HG02852 (cell line): ENCODE results near the gene GRXCR1.

ENCODE experiments used
- ATAC-seq: cut with Tn5 transposase; IDR thresholded peaks from one replicate; pipeline ENCODE4 v1.9.1; 2021; ENCODE audit warnings: mild to moderate bottlenecking, moderate library complexity; ENCODE audit not compliant: unreplicated experiment

The GRXCR1 gene

GRCh38 chr4:42925921-42926320, 33.4 kb downstream of the GRXCR1 start:
- ATAC-seq: no peak

GRCh38 chr4:42927946-42928345, 35.4 kb downstream of the GRXCR1 start:
- no peak for ATAC-seq

GRCh38 chr4:42928582-42928981, 36.1 kb downstream of the GRXCR1 start:
- no peak for ATAC-seq

GRCh38 chr4:42942216-42942615, 49.7 kb downstream of the GRXCR1 start:
- ATAC-seq: no peak

DNA sequence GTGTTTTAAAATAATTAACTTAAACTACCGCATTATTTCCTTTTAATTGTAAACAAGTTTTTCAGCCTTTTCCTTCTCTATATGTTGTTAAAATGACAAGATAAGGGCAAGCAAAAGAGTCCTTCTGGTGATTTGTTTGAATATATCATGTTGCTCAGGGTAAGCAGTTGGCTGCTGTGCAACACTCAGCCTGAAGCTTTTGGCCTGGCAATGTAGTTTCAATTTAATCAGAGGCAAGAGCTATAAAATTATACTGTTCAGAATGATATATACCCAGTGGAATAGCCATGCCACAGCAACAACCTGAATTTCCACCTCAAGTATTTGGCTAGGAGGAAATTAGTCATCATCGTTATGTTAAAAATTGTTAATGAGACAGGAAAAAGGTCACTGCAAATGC, 53.4 kb downstream of the GRXCR1 start:
- ATAC-seq: no peak

DNA sequence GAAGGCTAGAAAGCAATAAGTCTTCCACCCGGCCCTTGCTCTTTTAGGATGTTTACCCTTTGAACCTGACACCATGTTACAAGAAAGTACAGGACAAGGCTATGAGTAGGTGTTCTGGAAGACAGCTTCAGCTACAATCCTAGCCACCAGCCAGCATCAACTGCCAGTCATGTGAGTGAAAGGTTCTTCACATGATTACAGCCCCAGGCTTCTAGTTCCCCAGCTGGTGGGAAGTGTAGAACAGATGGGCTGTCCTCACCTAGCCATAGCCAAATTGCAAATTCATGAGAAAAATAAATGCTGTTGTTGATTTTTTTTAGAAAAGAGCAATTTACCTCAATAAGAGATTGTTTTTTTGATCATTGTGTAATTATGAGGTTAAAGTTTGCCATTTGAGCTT, 60.8 kb downstream of the GRXCR1 start:
- no peak for ATAC-seq

DNA sequence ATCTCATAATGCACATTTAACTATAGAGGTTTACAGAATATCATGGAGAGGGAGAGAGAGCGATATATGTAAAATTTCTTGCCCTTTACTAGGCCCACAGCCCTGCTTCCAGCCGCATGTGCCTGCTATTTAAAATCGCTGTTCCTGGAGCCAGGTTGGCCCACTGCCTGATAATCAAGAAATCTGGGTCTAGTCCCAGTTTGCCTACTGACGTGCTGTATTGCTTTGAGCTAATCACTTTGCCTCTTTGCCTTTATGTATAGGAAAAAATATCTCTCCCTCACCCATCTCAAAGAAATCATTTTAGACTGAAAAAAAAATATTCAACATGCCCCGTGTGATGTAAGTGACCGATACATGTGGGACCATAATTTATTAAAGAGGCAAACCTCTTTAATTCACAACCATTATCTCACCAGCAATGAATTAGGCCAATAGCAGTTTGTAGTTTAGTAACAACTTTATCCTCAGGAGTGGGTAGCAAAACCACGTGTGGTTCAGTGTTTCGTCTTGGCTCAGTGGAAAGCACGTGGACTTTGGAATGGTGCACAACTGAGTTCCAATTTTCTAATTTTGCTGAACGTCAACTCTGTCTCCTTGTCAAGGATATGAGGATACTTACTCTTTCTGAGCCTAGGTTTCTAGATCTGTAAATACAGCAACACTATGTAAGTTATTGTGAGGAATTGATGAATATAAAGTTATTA, 62.6 kb downstream of the GRXCR1 start:
- ATAC-seq: no peak

DNA sequence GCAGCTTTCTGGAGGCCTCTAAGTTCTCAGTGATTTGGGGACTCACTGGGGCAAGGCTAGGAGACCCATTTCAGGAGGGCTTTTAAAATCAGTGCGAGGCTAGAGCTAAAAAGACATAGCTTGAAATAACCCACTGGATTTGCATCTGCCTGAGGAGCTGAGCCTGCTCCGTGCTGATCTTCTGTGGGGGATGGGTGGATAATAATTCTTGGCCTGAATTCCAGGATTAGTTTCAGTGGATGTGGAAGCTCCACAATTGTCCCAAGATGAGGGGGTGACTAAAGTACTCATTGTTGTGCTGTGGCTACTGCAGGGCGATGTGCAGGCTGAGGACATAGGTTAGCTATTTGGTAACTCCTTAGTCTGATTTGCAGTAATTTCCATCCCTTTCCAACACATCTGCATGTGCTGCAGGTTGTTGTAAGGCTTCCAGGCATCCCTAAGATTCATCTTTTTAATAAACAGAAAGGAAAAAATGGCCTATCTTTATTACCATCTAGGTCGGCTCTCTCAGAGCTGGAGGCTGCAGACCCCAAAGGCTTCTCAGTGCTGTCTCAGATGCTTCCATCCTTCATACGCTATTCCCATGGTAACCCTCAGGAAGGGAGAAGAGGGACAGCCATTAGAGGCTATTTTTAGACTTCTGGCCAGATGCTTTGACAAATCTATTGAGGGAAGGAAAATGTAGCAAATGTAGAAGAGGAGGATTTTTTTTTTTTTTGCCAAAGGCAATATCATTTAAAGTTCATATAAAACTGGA, 63.4 kb downstream of the GRXCR1 start:
- ATAC-seq: no peak

- no peak for ATAC-seq
These were observed 72.8 kb downstream of the GRXCR1 start for GRCh38 chr4:42965326-42965725.

- no peak for ATAC-seq
These were observed 93.5 kb downstream of the GRXCR1 start for GRCh38 chr4:42985976-42986375.

GRCh38 chr4:42995343-42995944, 102.9 kb downstream of the GRXCR1 start:
- ATAC-seq: peak; percentile 94

DNA sequence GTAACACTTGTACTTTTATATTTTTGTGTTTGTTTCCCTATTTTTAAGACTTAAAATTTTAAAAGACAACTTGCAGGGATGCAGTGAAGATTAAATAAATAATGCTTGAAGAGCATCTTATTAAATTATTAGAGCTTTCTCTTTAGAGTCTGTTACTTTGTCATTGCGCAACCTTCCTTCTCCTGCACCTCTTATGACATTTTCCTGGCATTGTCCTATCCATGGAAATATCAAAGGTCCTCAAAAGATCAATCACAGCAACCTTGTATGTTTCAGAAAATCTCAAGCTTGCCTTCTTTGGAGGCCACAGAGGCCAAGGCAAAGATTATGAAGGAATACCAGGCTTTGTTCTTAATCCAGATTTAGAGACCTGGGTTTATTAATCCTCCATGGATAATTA, 116.3 kb downstream of the GRXCR1 start:
- no peak for ATAC-seq

GRCh38 chr4:43014256-43014655, 121.7 kb downstream of the GRXCR1 start:
- ATAC-seq: no peak

GRCh38 chr4:43041632-43042031, 149.1 kb downstream of the GRXCR1 start:
- ATAC-seq: no peak

- no peak for ATAC-seq
These were observed 154.5 kb downstream of the GRXCR1 start for GRCh38 chr4:43047058-43047457.

DNA sequence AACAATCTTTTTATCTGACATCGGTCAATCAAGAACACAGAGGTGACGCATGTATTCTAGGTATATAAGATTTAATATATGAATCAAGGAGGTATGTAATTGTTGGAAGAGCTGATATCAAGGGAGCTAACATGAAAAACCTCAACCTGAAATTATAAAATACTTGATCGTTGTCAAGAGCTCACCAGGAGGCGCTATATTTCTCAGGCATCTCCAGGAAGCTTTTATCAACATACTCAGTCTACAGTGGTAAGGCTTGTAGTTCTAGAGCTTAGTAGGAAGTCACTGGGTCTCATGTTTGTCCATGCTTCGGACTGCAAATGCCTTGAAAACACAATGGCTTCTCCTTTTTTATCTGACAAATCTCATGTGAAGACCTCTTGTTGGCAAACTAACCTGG, 156.1 kb downstream of the GRXCR1 start:
- no peak for ATAC-seq

- ATAC-seq: no peak
These were observed 156.8 kb downstream of the GRXCR1 start for GRCh38 chr4:43049326-43049725.

GRCh38 chr4:43066415-43066814, 173.9 kb downstream of the GRXCR1 start:
- ATAC-seq: no peak

GRCh38 chr4:43071069-43071468, 178.6 kb downstream of the GRXCR1 start:
- no peak for ATAC-seq
